Neural cell (in vitro differentiated cells): Measurements from ENCODE around the gene AK8.

Experiments used
- CTCF ChIP-seq: fragments of 450-650 bp; IDR thresholded peaks from 2 replicates; pipeline ENCODE4 v1.5.1; 2014; ENCODE audit warnings: antibody characterized with exemption, mild to moderate bottlenecking, moderate library complexity; ENCODE audit not compliant: poor library complexity, severe bottlenecking
- EZH2 ChIP-seq: fragments of 200-600, 300-800 bp; shearing (Covaris generic), sonication (generic); IDR thresholded peaks from 2 replicates; pipeline ENCODE4 v1.6.1; 2014; ENCODE audit warnings: antibody characterized with exemption, low read length, borderline replicate concordance, mild to moderate bottlenecking; ENCODE audit not compliant: insufficient read depth, poor library complexity, severe bottlenecking
- MXI1 ChIP-seq: fragments of 450-650 bp; conservative IDR thresholded peaks from 2 replicates; pipeline ENCODE4 v1.6.1; 2014; ENCODE audit warnings: antibody characterized with exemption, mild to moderate bottlenecking; ENCODE audit not compliant: poor library complexity, severe bottlenecking
- POLR2AphosphoS5 ChIP-seq: IDR thresholded peaks from 2 replicates; pipeline ENCODE4 v1.6.1; 2012
- RAD21 ChIP-seq: fragments of 450-650 bp; conservative IDR thresholded peaks from 2 replicates; pipeline ENCODE4 v1.6.1; 2014; ENCODE audit warnings: antibody characterized with exemption, mild to moderate bottlenecking, moderate library complexity
- TAF1 ChIP-seq: IDR thresholded peaks from 2 replicates; pipeline ENCODE4 v1.6.1; 2012; ENCODE audit warnings: low read depth
- TF ChIP-seq, protein P1 (sequence below): IDR thresholded peaks from 2 replicates; pipeline ENCODE4 v1.6.1; 2012; ENCODE audit warnings: borderline replicate concordance

DNA sequence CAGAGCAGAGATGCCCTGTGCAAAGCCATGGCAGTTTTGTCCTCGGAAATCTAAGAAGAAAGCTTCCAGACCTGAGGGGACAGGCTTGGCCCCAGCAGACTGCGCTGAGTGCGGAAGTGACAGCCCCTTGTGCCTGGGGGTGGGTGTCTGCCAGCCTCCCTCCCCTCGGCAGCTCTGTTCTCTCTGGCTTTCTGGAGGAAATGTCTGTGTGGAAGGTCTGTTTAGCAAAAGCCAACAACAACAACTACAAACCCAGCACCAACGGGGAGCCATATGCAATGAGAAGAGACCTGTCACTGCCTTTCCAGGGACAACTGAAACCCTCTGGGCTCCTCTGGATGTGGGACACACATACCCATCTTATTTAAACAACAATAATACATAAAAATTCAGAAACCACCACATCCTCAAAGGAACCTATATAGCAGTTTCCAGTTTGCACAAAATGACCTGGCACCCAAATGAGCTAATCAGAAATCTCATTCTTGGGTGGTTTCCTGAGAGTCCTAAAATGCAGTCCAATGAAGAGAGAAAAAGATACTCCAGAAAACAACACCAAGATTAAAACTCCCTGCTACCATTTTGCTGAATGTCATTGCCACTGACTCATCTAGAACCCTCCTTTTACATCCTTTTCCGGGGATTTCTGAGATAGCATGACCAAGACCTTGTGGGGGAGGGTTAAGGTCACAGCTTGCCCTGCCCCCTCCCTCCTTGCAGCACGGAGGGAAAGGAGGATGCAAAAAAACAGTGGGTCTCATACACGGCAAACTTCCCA is 97.7 kb downstream of the AK8 start:
- TF ChIP-seq CTCF (no peak), EZH2 (no peak), POLR2AphosphoS5 (no peak), MXI1 (no peak), TAF1 (no peak), RAD21 (no peak)
- TF ChIP-seq, protein P1, sequence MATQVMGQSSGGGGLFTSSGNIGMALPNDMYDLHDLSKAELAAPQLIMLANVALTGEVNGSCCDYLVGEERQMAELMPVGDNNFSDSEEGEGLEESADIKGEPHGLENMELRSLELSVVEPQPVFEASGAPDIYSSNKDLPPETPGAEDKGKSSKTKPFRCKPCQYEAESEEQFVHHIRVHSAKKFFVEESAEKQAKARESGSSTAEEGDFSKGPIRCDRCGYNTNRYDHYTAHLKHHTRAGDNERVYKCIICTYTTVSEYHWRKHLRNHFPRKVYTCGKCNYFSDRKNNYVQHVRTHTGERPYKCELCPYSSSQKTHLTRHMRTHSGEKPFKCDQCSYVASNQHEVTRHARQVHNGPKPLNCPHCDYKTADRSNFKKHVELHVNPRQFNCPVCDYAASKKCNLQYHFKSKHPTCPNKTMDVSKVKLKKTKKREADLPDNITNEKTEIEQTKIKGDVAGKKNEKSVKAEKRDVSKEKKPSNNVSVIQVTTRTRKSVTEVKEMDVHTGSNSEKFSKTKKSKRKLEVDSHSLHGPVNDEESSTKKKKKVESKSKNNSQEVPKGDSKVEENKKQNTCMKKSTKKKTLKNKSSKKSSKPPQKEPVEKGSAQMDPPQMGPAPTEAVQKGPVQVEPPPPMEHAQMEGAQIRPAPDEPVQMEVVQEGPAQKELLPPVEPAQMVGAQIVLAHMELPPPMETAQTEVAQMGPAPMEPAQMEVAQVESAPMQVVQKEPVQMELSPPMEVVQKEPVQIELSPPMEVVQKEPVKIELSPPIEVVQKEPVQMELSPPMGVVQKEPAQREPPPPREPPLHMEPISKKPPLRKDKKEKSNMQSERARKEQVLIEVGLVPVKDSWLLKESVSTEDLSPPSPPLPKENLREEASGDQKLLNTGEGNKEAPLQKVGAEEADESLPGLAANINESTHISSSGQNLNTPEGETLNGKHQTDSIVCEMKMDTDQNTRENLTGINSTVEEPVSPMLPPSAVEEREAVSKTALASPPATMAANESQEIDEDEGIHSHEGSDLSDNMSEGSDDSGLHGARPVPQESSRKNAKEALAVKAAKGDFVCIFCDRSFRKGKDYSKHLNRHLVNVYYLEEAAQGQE: no peak
